ENCODE measurements around the gene JMY. TPM values are rescaled to one million over a fixed set of nuclear protein-coding genes. Genes with fewer than 3 reads are reported as not detected.
"Not testable (repeated sequence)": the region's sequence is repeated elsewhere in the genome, so short reads cannot be mapped to it uniquely, and the experiment has no call there.

Gene JMY
- total RNA-seq, 4 donors from 2014 or later = 33.2 to 64.2 (median 43.2) TPM

DNA sequence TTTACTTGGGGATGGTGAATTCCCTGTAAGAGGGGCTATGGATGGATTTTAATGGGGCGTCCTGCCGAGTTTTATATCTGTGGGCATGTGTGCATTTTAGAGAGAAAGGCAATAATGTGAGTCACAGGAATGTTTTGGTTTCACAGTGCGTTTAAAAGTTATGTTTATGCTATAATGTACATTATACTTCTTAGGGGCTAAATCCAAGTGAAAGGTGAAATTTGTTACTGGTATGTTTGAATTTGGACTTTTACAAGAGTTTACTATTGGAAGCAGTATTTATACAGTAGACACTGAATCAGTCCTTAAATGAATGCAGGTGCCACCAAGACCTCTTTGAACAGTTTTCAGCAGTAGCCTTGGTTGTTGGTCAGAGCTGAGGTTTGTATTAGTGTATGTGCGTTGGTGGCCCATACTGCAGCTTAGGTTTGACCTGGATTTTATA, 5.6 kb downstream of the JMY start:
- Histone ChIP-seq H3K4me1 (peaks cover 28 to 84% (median 70%) of the 10 kb centered on the region in 4 donors), H3K27me3 (peaks cover 0 to 4% (median 0%) of the 10 kb centered on the region in 4 donors), H3K36me3 (no peaks in the 10 kb centered on the region), H3K4me3 (peak overlapping the region in 2 of 4 donors; percentile 5 to 7), H3K27ac (replicated peaks in 1 of 4) (peak overlapping the region in 1 of 4 donors; percentile 5), H3K9me3 (no peaks in the 10 kb centered on the region)
- TF ChIP-seq POLR2AphosphoS5 (IDR thresholded peaks at IDR 0.05) = no peak
- TF ChIP-seq EP300 (IDR thresholded peaks at IDR 0.05) = no peak
- no peak for TF ChIP-seq POLR2A (IDR thresholded peaks at IDR 0.05; ENCODE audit: low read depth)
- TF ChIP-seq, protein P1, sequence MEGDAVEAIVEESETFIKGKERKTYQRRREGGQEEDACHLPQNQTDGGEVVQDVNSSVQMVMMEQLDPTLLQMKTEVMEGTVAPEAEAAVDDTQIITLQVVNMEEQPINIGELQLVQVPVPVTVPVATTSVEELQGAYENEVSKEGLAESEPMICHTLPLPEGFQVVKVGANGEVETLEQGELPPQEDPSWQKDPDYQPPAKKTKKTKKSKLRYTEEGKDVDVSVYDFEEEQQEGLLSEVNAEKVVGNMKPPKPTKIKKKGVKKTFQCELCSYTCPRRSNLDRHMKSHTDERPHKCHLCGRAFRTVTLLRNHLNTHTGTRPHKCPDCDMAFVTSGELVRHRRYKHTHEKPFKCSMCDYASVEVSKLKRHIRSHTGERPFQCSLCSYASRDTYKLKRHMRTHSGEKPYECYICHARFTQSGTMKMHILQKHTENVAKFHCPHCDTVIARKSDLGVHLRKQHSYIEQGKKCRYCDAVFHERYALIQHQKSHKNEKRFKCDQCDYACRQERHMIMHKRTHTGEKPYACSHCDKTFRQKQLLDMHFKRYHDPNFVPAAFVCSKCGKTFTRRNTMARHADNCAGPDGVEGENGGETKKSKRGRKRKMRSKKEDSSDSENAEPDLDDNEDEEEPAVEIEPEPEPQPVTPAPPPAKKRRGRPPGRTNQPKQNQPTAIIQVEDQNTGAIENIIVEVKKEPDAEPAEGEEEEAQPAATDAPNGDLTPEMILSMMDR (IDR thresholded peaks at IDR 0.05) = no peak
- WGBS = 60% methylated on average over 4 of the region's 4 CpGs
- no peak for DNase-seq (ENCODE audit: extremely low spot score)
- intact Hi-C loops (cut with DNase I) = no loop called here

DNA sequence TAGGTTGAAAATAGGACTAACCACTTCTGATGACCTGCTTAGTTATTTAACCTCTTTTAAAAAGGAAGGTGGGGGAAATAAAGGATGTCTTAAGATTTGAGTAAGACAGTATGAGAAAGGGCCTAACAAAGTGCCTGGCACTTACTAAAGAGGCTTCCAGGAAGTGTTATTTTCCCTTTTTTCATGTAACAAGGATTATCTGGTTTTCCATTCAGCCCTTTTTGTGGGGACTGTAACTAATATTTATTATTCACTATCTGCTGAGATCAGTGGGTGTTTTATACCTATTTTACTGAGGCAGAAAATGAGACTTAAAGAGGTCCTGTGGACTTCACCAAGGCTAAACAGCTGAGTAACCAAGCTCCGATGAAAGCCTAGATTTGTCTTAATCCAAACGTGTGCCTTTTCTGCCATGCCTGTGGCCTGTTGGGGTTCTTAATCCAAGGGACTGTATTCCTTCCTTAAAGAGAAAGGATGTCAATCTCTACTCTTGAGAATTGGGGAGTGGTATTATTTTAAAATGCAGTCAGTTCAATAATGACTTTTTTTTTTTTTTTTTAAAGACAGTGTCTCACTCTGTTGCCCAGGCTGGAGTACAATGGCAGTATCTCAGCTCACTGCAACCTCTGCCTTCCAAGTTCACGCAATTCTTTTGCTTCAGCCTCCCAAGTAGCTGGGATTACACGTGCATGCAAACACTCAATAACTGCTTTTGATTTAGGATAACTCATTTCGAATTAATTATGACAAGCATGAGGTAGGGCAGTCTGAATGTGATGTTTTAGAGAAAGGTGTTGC, 6.5 kb downstream of the JMY start:
- Histone ChIP-seq H3K27ac (replicated peaks in 1 of 4) (peak overlapping the region in 1 of 4 donors; percentile 2), H3K36me3 (no peaks in the 10 kb centered on the region), H3K9me3 (no peaks in the 10 kb centered on the region), H3K27me3 (no peaks in the 10 kb centered on the region), H3K4me3 (no peak overlapping the region), H3K4me1 (peaks cover 28 to 83% (median 70%) of the 10 kb centered on the region in 4 donors)
- intact Hi-C loops (cut with DNase I) = no loop called here
- no peak for DNase-seq (ENCODE audit: extremely low spot score)
- TF ChIP-seq, protein P1 (IDR thresholded peaks at IDR 0.05) = no peak
- TF ChIP-seq POLR2A (IDR thresholded peaks at IDR 0.05; ENCODE audit: low read depth) = no peak
- no peak for TF ChIP-seq POLR2AphosphoS5 (IDR thresholded peaks at IDR 0.05)
- TF ChIP-seq EP300 (IDR thresholded peaks at IDR 0.05) = no peak
- 72% methylated on average over 5 of the region's 5 CpGs for WGBS

DNA sequence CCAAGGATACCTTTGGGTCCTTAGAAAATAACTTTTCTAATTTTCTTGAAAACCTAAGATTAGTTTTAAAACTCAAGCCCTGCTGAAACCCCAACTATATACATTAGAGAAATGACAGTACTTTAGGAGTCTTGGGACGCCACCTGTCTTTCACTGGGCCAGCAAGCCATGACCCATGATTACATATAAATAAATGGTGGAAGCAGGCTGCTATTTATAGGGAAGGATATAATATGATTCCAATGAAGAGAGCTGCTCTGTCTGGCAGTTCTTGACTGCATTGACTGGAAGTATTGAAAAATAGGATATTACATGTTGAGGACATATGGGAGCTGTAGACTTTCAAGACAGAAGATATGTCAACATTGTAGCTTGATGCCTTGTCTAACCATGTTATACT, 7.3 kb downstream of the JMY start:
- DNase-seq (ENCODE audit: extremely low spot score) = peak; percentile 17
- Histone ChIP-seq H3K9me3 (no peaks in the 10 kb centered on the region), H3K4me1 (peaks cover 24 to 75% (median 63%) of the 10 kb centered on the region in 4 donors), H3K36me3 (peaks cover 0 to 3% (median 0%) of the 10 kb centered on the region in 4 donors), H3K27me3 (no peaks in the 10 kb centered on the region), H3K27ac (replicated peaks in 1 of 4) (no peak overlapping the region), H3K4me3 (no peak overlapping the region)
- TF ChIP-seq, protein P1 (IDR thresholded peaks at IDR 0.05) = no peak
- no peak for TF ChIP-seq POLR2A (IDR thresholded peaks at IDR 0.05; ENCODE audit: low read depth)
- TF ChIP-seq POLR2AphosphoS5 (IDR thresholded peaks at IDR 0.05) = no peak
- TF ChIP-seq EP300 (IDR thresholded peaks at IDR 0.05) = no peak
- 87% methylated on average over 1 of the region's 1 CpG for WGBS
- intact Hi-C loops (cut with DNase I) = no loop called here

DNA sequence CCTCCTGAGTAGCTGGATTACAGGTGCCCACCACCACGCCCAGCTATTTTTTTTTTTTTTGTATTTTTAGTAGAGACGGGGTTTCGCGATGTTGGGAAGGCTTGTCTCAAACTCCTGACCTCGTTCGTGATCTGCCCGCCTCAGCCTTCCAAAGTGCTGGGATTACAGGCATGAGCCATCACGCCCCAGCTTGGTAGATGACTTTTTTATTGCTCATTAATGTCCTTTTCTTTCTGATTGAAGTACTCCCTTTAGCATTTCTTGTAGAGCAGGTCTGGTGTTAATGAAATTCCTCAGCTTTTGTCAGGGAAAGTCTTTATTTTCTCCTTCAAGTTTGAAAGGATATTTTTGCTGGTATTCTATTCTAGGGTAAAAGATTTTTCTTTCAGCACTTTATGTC, 18.1 kb downstream of the JMY start:
- H3K9me3 ChIP-seq; H3K27me3 ChIP-seq; H3K27ac ChIP-seq (replicated peaks in 1 of 4); DNase-seq (ENCODE audit: extremely low spot score); H3K36me3 ChIP-seq; H3K4me3 ChIP-seq; intact Hi-C loops (cut with DNase I): not testable (repeated sequence)
- peaks cover 4 to 51% (median 26%) of the 10 kb centered on the region in 4 donors for H3K4me1 ChIP-seq
- 58% methylated on average over 8 of the region's 8 CpGs for WGBS

DNA sequence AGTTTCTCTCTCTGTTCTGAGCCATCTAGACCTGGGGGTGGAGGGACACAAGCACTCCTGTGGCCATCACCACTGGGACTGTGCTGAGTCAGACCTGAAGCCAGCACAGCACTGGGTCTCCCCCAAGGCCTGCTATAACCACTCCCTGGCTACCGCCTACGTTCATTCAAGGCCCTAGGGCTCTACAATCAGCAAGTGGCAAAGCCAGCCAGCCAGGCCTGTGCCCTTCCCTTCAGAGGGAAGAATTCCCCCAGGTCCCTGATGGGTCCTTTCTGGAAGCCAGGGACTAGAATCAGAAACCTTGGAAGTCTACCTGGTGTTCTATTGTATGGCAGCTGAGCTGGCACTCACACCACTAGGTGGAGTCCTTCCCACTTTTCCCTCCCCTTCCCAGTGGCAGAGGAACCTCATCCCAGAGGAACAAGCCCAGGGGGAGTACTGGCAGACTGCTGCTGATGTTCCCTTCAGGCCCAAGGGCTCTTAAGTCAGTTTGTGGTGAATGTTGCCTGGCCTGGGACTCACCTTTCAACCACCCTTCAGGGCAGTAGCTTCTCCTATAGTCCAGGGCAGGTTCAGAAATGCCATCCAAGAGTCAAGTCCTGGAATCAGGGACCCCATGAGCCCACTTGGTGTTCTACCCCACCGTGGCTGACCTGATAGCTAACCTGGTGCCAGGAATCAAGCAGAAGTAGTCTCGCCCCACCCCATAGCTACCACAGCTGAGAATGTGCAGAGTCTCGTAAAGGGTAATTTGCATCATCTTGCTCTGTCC, 20.0 kb downstream of the JMY start:
- no peaks in the 10 kb centered on the region for H3K9me3 ChIP-seq
- H3K4me1 ChIP-seq = peaks cover 7 to 56% (median 34%) of the 10 kb centered on the region in 4 donors
- no peak overlapping the region for H3K27ac ChIP-seq (replicated peaks in 1 of 4)
- 96% methylated on average over 5 of the region's 5 CpGs for WGBS
- no peak overlapping the region for H3K4me3 ChIP-seq
- no peak for TF ChIP-seq POLR2A (IDR thresholded peaks at IDR 0.05; ENCODE audit: low read depth)
- TF ChIP-seq, protein P1 (IDR thresholded peaks at IDR 0.05) = peak in 1 of 3 experiments; percentile 27
- DNase-seq (ENCODE audit: extremely low spot score) = no peak
- H3K27me3 ChIP-seq = no peaks in the 10 kb centered on the region
- intact Hi-C loops (cut with DNase I) = no loop called here
- H3K36me3 ChIP-seq = no peaks in the 10 kb centered on the region

All from esophagus muscularis mucosa (tissue), 4 donors.